ENCODE data around the gene GALNTL6.

Gene GALNTL6

DNA sequence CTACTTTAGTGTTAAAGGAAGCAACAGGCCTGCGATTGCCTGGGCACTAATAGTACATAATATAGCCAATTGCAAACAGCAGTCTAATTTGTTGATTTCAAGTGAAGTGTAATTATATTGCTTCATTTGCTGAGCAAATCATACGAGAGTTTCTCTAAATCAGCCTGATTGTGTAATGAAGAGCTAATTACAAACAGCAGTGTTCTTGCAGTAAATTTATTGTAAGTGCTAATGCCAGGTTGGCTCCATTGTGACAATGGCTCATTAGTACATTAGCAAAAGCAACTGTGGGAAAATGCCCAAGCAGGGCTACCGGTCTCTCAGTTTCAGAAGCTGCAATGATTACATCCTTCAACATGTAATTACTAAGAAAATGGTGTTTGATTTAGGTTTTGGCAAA lies 591.5 kb downstream of the GALNTL6 start:
- no peaks in the 10 kb centered on the region for H3K27me3 ChIP-seq (ENCODE audit: insufficient read depth, poor library complexity, severe bottlenecking)
- H3K27ac ChIP-seq (replicated peaks) = no peak overlapping the region
- no peak overlapping the region for H3K4me3 ChIP-seq (replicated peaks; ENCODE audit: insufficient read depth, low read length)
- DNase-seq (ENCODE audit: low read depth in 1 of 2, low spot score in 1 of 2) = no peak
- no peak for TF ChIP-seq SPI1 (IDR thresholded peaks at IDR 0.05; ENCODE audit: borderline replicate concordance, low read depth)
- TF ChIP-seq GABPA (IDR thresholded peaks at IDR 0.05; ENCODE audit: low read depth) = no peak
- TF ChIP-seq POLR2AphosphoS5 (IDR thresholded peaks at IDR 0.05; ENCODE audit: low read depth) = no peak
- no peak for TF ChIP-seq CTCF (IDR thresholded peaks at IDR 0.05; ENCODE audit: insufficient read depth, low read length)
- no peak for TF ChIP-seq REST (IDR thresholded peaks at IDR 0.05; ENCODE audit: insufficient replicate concordance, low read depth)

- TF ChIP-seq GABPA (IDR thresholded peaks at IDR 0.05; ENCODE audit: low read depth) = no peak
- no peak for TF ChIP-seq POLR2AphosphoS5 (IDR thresholded peaks at IDR 0.05; ENCODE audit: low read depth)
- TF ChIP-seq SPI1 (IDR thresholded peaks at IDR 0.05; ENCODE audit: borderline replicate concordance, low read depth) = no peak
- TF ChIP-seq REST (IDR thresholded peaks at IDR 0.05; ENCODE audit: insufficient replicate concordance, low read depth) = no peak
- TF ChIP-seq CTCF (IDR thresholded peaks at IDR 0.05; ENCODE audit: insufficient read depth, low read length) = no peak
- Histone ChIP-seq H3K4me3 (replicated peaks; ENCODE audit: insufficient read depth, low read length) (no peak overlapping the region), H3K27ac (replicated peaks) (no peak overlapping the region), H3K27me3 (ENCODE audit: insufficient read depth, poor library complexity, severe bottlenecking) (no peaks in the 10 kb centered on the region)
- no peak for DNase-seq (ENCODE audit: low read depth in 1 of 2, low spot score in 1 of 2)
These were observed 597.2 kb downstream of the GALNTL6 start for GRCh38 chr4:172410363-172410762.

DNA sequence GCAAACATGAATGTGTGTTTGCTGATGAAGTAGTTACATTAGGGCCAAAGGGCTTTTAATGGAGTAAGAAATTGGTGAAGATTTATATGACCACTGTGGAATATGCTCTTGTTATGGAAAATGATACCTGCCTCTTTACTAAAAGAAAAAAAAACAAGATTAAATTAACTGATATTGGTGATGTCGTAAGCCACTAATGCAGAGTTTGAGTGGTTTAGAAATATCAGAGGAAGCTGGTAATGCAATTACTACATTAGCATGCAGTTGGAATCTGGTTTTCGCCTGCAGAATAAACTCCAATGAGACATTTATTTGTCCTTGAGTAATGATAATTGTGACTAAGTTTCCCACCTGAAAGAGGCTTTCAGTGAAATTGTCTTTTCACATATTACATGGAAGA lies 597.9 kb downstream of the GALNTL6 start:
- Histone ChIP-seq H3K27ac (replicated peaks) (no peak overlapping the region), H3K4me3 (replicated peaks; ENCODE audit: insufficient read depth, low read length) (no peak overlapping the region), H3K27me3 (ENCODE audit: insufficient read depth, poor library complexity, severe bottlenecking) (no peaks in the 10 kb centered on the region)
- TF ChIP-seq SPI1 (IDR thresholded peaks at IDR 0.05; ENCODE audit: borderline replicate concordance, low read depth) = no peak
- TF ChIP-seq POLR2AphosphoS5 (IDR thresholded peaks at IDR 0.05; ENCODE audit: low read depth) = no peak
- TF ChIP-seq GABPA (IDR thresholded peaks at IDR 0.05; ENCODE audit: low read depth) = no peak
- no peak for TF ChIP-seq CTCF (IDR thresholded peaks at IDR 0.05; ENCODE audit: insufficient read depth, low read length)
- no peak for TF ChIP-seq REST (IDR thresholded peaks at IDR 0.05; ENCODE audit: insufficient replicate concordance, low read depth)
- DNase-seq (ENCODE audit: low read depth in 1 of 2, low spot score in 1 of 2) = no peak

Data from HL-60 (cell line).